ENCODE results near the gene NIM1K. TPM values are rescaled to one million over a fixed set of nuclear protein-coding genes. Genes with fewer than 3 reads are reported as not detected.

NIM1K gene
- total RNA-seq, 2 donors from 2014 or later, result 0.42 TPM; not detected in 1

DNA sequence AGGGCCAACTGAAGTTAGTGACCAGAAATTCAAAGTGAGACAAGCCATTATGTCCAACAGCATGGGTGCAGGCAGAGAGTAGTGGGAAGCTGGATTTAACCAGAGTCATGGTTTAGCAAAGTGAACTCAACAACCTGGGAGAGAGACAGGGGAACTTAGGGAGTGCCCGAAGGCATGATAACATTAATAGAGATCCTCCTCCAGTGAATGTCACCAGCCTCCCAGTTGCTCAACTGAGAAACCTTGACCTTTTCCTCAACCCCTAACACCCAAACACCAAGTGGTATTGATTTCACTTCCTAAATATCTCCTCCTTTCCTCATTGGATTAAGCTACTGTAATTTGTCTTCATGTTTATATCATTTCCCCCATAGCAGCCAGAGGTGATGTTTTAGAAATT is 78.6 kb downstream of the NIM1K start:
- Histone ChIP-seq H3K4me1 (no peaks in the 10 kb centered on the region), H3K27ac (no peak overlapping the region), H3K9ac (ENCODE audit: low read depth in 2 of 2, low read length in 2 of 2) (no peak overlapping the region), H3K9me3 (no peaks in the 10 kb centered on the region), H3K36me3 (no peaks in the 10 kb centered on the region), H3K27me3 (no peaks in the 10 kb centered on the region), H3K4me3 (no peak overlapping the region)
- intact Hi-C loops (cut with DNase I), result no loop called here
- no peak for DNase-seq
- TF ChIP-seq, protein P1, sequence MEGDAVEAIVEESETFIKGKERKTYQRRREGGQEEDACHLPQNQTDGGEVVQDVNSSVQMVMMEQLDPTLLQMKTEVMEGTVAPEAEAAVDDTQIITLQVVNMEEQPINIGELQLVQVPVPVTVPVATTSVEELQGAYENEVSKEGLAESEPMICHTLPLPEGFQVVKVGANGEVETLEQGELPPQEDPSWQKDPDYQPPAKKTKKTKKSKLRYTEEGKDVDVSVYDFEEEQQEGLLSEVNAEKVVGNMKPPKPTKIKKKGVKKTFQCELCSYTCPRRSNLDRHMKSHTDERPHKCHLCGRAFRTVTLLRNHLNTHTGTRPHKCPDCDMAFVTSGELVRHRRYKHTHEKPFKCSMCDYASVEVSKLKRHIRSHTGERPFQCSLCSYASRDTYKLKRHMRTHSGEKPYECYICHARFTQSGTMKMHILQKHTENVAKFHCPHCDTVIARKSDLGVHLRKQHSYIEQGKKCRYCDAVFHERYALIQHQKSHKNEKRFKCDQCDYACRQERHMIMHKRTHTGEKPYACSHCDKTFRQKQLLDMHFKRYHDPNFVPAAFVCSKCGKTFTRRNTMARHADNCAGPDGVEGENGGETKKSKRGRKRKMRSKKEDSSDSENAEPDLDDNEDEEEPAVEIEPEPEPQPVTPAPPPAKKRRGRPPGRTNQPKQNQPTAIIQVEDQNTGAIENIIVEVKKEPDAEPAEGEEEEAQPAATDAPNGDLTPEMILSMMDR (IDR thresholded peaks at IDR 0.05), result no peak

DNA sequence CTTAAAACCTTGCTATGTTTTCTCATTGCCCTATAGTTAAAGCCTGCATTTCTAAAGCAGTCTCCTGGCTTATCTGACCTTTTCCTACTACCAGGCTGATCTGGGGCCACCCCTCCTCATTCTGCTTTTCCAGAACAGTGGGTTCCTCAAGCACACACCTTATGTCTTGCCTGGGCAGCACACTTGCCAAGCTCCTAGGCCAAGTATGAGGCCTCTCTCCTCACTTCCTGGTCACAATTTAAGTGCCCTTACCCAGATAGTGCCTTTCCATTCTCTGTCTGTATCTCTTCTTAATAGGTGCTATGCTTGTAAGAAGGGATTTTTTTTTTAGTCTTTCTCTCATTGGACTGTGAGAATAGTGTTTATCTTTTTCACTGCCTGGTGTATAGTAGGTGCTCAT is 81.5 kb downstream of the NIM1K start:
- intact Hi-C loops (cut with DNase I), result no loop called here
- no peaks in the 10 kb centered on the region for H3K9me3 ChIP-seq
- TF ChIP-seq, protein P1 (IDR thresholded peaks at IDR 0.05), result no peak

DNA sequence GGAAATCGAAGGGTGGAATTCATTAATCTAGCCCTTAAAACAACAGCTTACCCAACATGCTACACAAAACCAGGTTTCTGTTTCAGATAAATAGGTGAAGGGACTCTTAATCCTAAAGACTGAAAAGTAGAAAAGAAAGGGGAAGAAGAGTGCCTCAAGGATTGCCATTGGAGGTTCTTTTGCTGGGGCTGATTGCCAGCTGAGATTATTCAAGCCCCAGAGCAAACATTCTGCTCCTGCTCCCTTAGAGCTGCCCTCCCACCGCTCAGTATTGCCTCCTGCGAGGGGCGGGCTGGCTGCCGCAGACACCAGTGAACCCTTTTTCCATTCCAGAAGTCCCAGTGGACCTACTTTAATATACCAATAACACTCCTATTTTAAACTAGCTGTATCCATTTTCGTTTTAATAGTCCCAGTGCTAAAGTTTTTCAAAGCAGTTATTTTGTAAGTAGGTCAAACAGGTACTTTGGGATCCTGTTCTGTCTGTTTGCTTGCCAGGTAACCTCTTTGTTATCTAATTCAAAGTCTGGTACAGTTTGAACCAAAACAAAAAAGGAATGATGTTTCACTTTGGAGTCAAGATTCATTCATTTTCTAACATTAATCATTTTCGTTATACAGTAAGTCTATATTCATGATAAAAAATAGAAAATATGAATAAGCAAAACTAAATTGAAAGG is 82.5 kb downstream of the NIM1K start:
- H3K27ac ChIP-seq, result no peak overlapping the region
- no peaks in the 10 kb centered on the region for H3K4me1 ChIP-seq
- H3K9me3 ChIP-seq, result no peaks in the 10 kb centered on the region
- no peak for DNase-seq
- no peaks in the 10 kb centered on the region for H3K27me3 ChIP-seq
- intact Hi-C loops (cut with DNase I), result no loop called here
- no peak overlapping the region for H3K9ac ChIP-seq (ENCODE audit: low read depth in 2 of 2, low read length in 2 of 2)
- no peaks in the 10 kb centered on the region for H3K36me3 ChIP-seq
- TF ChIP-seq, protein P1 (IDR thresholded peaks at IDR 0.05), result no peak
- H3K4me3 ChIP-seq, result no peak overlapping the region

More for the DNA sequence above, 81.5 kb downstream of the NIM1K start:
- Histone ChIP-seq H3K4me3 (no peak overlapping the region), H3K36me3 (no peaks in the 10 kb centered on the region), H3K4me1 (no peaks in the 10 kb centered on the region), H3K9ac (ENCODE audit: low read depth in 2 of 2, low read length in 2 of 2) (no peak overlapping the region), H3K27ac (no peak overlapping the region), H3K27me3 (no peaks in the 10 kb centered on the region)
- DNase-seq, result no peak

DNA sequence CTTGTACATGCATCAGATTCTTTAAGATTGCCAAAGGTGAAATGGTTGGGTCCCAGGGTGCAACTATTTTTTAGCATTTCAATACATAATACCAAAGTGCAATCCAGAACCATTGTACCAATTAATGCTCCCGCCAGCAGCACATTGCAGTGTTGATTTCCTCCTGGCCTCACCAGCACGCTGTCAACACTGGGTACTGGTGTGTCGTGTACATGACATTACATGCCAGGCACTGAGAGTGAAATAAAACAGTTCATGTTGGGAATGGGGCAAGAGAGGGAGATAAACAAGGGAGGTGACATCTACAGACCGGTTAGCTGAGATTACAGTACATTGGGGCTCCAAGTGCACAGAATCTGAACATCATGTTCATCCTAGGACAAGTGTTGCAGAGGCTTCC is 83.4 kb downstream of the NIM1K start:
- no peak for DNase-seq
- intact Hi-C loops (cut with DNase I), result no loop called here
- Histone ChIP-seq H3K4me3 (no peak overlapping the region), H3K4me1 (no peaks in the 10 kb centered on the region), H3K27ac (no peak overlapping the region), H3K27me3 (no peaks in the 10 kb centered on the region), H3K36me3 (no peaks in the 10 kb centered on the region), H3K9me3 (no peaks in the 10 kb centered on the region), H3K9ac (ENCODE audit: low read depth in 2 of 2, low read length in 2 of 2) (no peak overlapping the region)
- TF ChIP-seq, protein P1 (IDR thresholded peaks at IDR 0.05), result no peak

DNA sequence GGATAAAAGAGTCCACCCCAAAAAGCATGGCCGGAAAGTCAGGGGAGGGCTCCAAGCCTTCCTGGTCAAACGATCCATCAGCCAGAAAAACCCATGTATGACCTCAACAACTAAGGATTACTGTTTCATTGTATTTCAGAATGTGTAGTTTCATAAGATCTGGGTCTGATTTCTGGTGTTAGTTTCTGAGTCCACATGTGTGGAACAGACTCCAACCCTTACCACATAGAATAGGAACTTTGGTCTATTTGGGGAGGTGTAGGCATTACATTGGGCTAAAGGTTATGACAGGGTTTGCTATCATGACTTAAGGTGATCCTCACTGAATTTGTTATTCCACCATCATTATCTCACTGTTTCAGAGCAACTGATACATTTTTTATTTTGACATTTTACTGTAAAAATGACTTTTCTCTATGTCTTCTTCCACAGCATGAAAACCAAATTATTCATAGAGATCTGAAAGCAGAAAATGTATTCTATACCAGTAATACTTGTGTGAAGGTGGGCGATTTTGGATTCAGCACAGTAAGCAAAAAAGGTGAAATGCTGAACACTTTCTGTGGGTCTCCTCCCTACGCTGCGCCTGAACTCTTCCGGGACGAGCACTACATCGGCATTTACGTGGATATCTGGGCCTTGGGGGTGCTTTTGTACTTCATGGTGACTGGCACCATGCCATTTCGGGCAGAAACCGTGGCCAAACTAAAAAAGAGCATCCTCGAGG is 87.7 kb downstream of the NIM1K start:
- Histone ChIP-seq H3K4me1 (no peaks in the 10 kb centered on the region), H3K27ac (no peak overlapping the region), H3K27me3 (no peaks in the 10 kb centered on the region), H3K4me3 (no peak overlapping the region), H3K36me3 (no peaks in the 10 kb centered on the region), H3K9me3 (no peaks in the 10 kb centered on the region), H3K9ac (ENCODE audit: low read depth in 2 of 2, low read length in 2 of 2) (no peak overlapping the region)
- no peak for DNase-seq
- TF ChIP-seq, protein P1 (IDR thresholded peaks at IDR 0.05), result no peak
- intact Hi-C loops (cut with DNase I), result no loop called here
